ENCODE data around the gene CCDC194.

- no peak for TF ChIP-seq CTCF (IDR thresholded peaks at IDR 0.05; ENCODE audit: poor library complexity)
- TF ChIP-seq EZH2 (IDR thresholded peaks at IDR 0.05; ENCODE audit: borderline replicate concordance): no peak
- TF ChIP-seq EZH2phosphoT487 (IDR thresholded peaks at IDR 0.05; ENCODE audit: low read depth, severe bottlenecking, unreplicated experiment): no peak
These were observed at the start of gene CCDC194 for GRCh38 chr19:17393914-17394313.
